ENCODE measurements around the gene SEL1L3.

Gene SEL1L3

DNA sequence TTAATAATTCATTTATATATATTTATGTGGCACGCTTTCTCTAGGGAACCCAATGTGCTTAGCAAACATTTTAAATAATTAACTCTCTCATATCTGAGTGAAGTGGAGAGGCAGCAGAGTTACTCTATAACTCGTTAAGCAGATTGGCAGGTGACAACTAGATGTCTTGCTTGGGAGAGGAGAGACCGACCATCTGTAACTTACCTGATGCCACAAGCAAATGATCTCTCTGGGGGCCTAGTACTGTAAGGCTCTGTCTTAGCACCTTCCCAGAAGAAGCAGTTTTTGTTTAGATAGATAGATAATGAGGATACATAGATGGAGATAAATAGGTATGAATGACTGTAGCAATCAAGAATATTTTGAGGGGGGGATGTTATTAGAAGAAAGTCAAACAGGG is 11.9 kb upstream of the SEL1L3 start:
- H3K79me2 ChIP-seq (ENCODE audit: insufficient read depth, low read length) = no peaks in the 10 kb centered on the region
- ATAC-seq (ENCODE audit: insufficient read depth, low read depth) = no peak
- no peaks in the 10 kb centered on the region for H3K9me3 ChIP-seq (ENCODE audit: insufficient read depth, low read length, severe bottlenecking)
- no peaks in the 10 kb centered on the region for H4K20me1 ChIP-seq (ENCODE audit: insufficient read depth, low read length)
- H3K4me3 ChIP-seq (ENCODE audit: low read depth in 1 of 2, low read length in 2 of 2) = no peak overlapping the region
- no peak overlapping the region for H3K4me2 ChIP-seq (ENCODE audit: insufficient read depth, low read length)
- H3K36me3 ChIP-seq (ENCODE audit: insufficient read depth, low read length) = no peaks in the 10 kb centered on the region
- H3K27ac ChIP-seq (ENCODE audit: low read length) = no peak overlapping the region
- H3K4me1 ChIP-seq (ENCODE audit: insufficient read depth, low read length) = no peaks in the 10 kb centered on the region
- no peaks in the 10 kb centered on the region for H3K27me3 ChIP-seq (ENCODE audit: insufficient read depth, low read length, poor library complexity)
- H3K9ac ChIP-seq (ENCODE audit: low read depth, low read length) = no peak overlapping the region
- TF ChIP-seq EZH2 (IDR thresholded peaks at IDR 0.05; ENCODE audit: borderline replicate concordance, low read depth, low read length, severe bottlenecking) (no peak), CTCF (IDR thresholded peaks at IDR 0.05; ENCODE audit: borderline replicate concordance, extremely low read depth, low read length, poor library complexity, severe bottlenecking) (no peak)
- no peak overlapping the region for H2AFZ ChIP-seq (ENCODE audit: low read depth, low read length)
- no peak for DNase-seq

DNA sequence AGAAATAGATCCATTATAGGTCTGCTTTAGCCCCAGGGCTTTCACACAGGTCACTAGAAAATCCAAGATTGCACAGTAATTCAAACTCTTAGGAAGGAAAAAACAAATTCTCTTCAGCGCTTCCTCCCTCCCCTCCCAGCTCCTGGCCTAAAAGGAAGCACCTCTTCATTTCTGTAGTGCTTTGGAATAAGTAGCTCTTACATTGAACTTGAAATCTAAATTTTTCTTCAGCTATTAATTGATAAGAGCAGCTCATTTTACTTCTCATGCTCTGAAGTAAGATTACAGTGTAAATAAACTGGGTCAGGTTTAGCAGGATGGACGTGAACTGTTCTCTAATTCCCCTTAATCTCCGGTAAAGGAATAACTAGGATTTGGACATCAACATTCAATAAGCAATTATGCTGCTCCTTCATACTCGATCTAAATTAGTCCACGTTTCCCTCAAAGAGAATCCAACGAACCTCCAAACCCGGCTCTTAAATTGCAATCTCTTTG is 10.9 kb upstream of the SEL1L3 start:
- Histone ChIP-seq H3K79me2 (ENCODE audit: insufficient read depth, low read length) (no peaks in the 10 kb centered on the region), H4K20me1 (ENCODE audit: insufficient read depth, low read length) (no peaks in the 10 kb centered on the region), H2AFZ (ENCODE audit: low read depth, low read length) (no peak overlapping the region), H3K9me3 (ENCODE audit: insufficient read depth, low read length, severe bottlenecking) (no peaks in the 10 kb centered on the region), H3K27ac (ENCODE audit: low read length) (no peak overlapping the region), H3K36me3 (ENCODE audit: insufficient read depth, low read length) (no peaks in the 10 kb centered on the region), H3K4me3 (ENCODE audit: low read depth in 1 of 2, low read length in 2 of 2) (no peak overlapping the region), H3K27me3 (ENCODE audit: insufficient read depth, low read length, poor library complexity) (no peaks in the 10 kb centered on the region), H3K9ac (ENCODE audit: low read depth, low read length) (no peak overlapping the region), H3K4me1 (ENCODE audit: insufficient read depth, low read length) (no peaks in the 10 kb centered on the region), H3K4me2 (ENCODE audit: insufficient read depth, low read length) (no peak overlapping the region)
- no peak for ATAC-seq (ENCODE audit: insufficient read depth, low read depth)
- TF ChIP-seq EZH2 (IDR thresholded peaks at IDR 0.05; ENCODE audit: borderline replicate concordance, low read depth, low read length, severe bottlenecking) (no peak), CTCF (IDR thresholded peaks at IDR 0.05; ENCODE audit: borderline replicate concordance, extremely low read depth, low read length, poor library complexity, severe bottlenecking) (no peak)
- no peak for DNase-seq

DNA sequence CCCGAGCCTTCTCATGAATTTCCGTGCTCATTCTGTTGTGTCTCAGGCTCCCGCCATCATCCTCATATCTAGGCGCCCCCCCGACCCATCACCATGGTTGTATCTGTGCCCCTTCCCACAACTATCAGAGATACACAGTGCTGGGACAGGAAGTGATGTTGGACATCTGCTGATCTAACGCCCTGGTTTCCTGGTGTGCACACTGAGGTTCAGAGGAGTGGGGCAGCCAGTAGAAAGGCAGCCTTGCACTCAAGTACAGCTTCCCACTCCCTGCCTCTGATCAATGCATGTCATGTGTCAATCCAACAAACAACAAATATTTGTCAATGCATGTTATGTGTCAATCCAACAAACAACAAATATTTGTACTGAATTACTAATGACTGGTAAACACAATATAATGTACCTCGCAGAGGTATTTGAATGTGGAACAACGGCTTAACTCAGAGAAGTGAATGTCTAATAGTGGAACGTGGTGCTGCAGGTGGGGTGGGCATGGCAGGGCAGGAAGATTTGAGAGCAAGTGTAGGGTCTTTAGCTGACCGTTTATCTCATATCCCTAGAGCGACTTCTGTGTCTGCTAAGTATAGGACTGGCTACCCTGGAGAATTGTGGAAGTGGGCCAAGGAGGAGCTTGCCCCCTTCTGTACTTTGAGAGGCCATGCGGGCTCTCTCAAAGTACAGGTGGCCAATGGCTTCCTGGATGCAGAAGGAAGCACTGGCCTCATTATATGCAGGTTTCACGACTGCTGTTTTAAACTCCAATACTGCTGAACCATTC is 10.3 kb upstream of the SEL1L3 start:
- no peaks in the 10 kb centered on the region for H3K9me3 ChIP-seq (ENCODE audit: insufficient read depth, low read length, severe bottlenecking)
- no peak for ATAC-seq (ENCODE audit: insufficient read depth, low read depth)
- H3K4me2 ChIP-seq (ENCODE audit: insufficient read depth, low read length) = no peak overlapping the region

More for the DNA sequence above, 10.3 kb upstream of the SEL1L3 start:
- H3K79me2 ChIP-seq (ENCODE audit: insufficient read depth, low read length) = no peaks in the 10 kb centered on the region
- H2AFZ ChIP-seq (ENCODE audit: low read depth, low read length) = no peak overlapping the region
- H3K9ac ChIP-seq (ENCODE audit: low read depth, low read length) = no peak overlapping the region
- no peaks in the 10 kb centered on the region for H3K36me3 ChIP-seq (ENCODE audit: insufficient read depth, low read length)
- H3K27me3 ChIP-seq (ENCODE audit: insufficient read depth, low read length, poor library complexity) = no peaks in the 10 kb centered on the region
- no peak overlapping the region for H3K27ac ChIP-seq (ENCODE audit: low read length)
- no peak overlapping the region for H3K4me3 ChIP-seq (ENCODE audit: low read depth in 1 of 2, low read length in 2 of 2)
- DNase-seq = no peak
- no peaks in the 10 kb centered on the region for H3K4me1 ChIP-seq (ENCODE audit: insufficient read depth, low read length)
- H4K20me1 ChIP-seq (ENCODE audit: insufficient read depth, low read length) = no peaks in the 10 kb centered on the region
- TF ChIP-seq EZH2 (IDR thresholded peaks at IDR 0.05; ENCODE audit: borderline replicate concordance, low read depth, low read length, severe bottlenecking) (no peak), CTCF (IDR thresholded peaks at IDR 0.05; ENCODE audit: borderline replicate concordance, extremely low read depth, low read length, poor library complexity, severe bottlenecking) (no peak)
